NCI-H187 (cell line): ENCODE data around the gene POU3F2.

Source experiments
- DNase-seq, 2 experiments: peaks; one replicate each; lab custom pipeline; 2025; lab: John Stamatoyannopoulos, UW

POU3F2 gene

DNA sequence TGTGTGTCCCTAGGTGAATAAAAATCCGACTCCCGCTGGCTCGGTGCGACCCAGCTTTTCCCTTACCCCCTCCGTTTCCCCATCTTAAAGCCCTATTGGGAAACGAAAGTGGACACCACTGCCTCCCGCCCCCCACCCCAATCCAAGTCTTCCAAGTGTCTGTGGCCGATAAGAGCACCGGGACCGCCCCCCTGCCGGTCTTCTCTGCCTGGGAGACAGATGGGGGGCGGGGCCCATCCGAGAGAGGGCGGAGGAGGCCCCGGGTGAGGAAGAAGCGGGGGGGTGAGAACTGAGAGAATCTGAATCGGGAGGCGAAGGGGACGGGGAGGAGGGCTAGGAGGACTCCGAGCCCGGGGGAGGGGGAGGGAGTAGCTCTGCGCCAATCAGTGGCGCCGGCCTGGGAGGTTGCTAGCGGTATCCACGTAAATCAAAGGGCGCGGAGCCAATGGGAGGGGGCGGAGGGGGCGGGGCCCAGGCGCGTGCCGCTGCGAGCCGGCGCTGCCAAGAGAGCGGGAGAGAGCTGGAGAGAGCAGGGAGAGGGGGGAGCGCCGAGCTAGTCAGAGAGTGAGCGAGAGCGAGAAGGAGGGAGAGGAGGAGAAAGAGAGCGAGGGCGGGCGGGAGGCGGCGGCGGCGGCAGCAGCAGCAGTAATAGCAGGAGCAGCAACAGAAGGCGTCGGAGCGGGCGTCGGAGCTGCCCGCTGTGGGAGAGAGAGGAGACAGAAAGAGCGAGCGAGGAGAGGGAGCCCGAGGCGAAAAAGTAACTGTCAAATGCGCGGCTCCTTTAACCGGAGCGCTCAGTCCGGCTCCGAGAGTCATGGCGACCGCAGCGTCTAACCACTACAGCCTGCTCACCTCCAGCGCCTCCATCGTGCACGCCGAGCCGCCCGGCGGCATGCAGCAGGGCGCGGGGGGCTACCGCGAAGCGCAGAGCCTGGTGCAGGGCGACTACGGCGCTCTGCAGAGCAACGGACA, at the start of gene POU3F2:
Gene POU3F2 (plus strand): TSS at position 515 of the 972 bp plus-strand sequence. CDS start 300 bp downstream, at position 815.
- DNase-seq = peak; percentile 91 to 98

DNA sequence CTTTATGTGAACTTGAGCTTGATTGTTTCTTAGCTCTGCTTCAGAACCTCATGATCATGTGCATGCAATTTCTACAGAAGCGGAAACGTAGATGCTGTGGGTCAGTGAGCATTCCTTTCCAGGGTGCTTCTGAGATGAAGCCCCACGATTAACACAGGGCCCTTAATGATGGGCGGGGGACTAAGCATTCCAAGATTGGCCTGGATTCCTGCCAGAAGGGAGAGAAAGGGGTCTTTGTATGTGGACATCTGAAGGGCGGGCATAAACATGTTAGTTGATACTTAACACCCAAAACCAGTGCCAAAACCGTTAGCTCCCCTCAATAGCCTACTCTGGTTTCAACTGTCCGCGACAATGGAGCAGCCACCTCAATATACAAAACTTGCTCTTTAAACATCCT, 46.9 kb upstream of the POU3F2 start:
- DNase-seq = no peak

DNA sequence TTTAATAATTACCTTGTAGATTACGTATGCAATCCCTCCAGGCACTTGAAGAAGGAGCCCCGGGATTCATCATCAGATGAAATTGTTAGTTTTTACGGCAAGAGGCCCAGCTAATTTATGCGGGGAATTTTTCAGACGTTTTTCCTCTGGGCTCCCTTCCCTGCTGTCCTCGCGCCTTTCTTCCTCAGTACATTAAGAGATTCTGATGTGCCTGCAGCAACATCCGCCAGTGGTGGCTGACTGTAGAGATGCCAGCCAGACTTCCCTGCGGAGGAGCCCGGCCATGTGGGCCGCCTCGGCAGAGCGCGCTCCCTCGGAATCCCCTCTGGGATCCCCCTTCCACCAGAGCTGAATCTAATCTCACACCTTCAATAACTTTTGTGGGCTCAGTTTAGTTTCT, 46.4 kb upstream of the POU3F2 start:
- no peak for DNase-seq

DNA sequence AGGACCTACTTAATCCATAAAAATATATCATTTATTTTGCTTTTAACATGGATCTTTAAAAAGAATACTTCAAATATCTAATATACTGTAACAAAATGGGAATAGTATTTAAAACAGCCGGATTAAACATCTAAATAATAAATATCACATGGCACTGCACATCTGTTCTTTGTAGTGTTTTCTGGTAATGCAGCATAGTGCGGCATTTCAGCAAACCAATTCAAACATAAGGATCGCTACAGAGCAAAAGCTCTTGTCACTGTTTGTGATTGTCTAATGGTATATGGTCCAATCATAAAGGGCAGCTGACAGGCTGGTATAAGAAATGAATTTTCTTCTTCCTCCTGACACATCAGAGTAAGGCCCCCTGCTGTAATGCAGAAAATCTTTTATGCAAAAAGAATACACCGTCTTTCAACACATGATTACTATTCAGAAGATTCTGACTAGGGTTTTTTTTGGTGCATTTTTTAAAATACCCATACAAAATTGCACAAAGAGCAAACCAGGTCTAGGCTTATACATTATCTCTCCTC, 40.0 kb upstream of the POU3F2 start:
- DNase-seq = no peak

DNA sequence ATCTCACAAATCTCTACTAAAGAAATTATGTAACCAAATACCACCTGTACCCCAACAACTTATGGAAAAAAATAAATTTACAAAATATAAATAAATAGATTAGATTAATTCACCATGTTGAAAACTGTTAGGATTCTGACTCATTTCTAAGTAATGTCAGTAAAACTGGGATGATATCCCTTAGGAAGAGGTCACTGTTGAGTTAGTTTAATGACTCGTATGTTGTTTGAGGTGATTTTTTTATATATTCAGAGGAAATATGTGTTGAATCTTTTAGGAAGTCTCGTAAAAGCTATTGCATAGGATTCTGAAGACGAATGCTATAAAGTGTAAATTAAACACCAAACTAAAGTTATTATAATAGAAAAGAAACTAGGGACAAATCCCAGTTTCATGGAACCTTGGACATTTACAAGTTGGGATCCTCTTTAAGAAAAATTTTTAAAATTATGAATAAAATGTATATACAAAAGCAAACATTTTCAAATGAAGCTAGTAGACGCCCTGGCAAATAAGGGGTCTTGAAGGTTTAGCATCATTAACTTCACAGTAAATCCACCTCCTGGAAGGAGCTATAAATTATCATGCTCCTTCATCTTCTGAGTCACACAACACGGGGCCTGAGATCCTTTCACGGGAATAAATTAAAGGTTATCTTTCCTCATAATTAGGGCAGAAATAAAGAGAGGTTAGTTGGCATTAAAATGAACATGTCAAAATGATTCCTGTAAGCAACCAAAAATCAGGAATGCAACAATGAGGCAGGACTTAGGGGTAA, 37.0 kb upstream of the POU3F2 start:
- no peak for DNase-seq

DNA sequence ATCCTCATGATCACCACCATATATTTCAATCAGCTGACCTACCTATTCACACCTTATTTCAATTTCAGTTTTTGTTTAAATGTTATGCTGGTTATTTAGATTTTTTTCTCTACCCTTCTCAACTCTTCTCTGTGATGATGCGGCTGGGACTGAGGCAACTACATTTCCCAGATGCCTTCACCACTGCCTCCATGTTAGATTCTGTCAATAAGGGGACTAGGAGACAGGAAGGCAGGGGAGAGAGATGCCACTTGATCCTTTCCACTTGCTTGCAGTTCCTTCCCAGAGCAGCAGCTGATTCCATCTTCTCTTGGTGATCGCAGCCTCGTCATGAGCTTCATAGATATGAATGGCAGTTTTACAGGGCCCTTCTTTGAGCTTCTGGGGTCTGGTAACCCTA, 33.5 kb upstream of the POU3F2 start:
- DNase-seq = no peak

DNA sequence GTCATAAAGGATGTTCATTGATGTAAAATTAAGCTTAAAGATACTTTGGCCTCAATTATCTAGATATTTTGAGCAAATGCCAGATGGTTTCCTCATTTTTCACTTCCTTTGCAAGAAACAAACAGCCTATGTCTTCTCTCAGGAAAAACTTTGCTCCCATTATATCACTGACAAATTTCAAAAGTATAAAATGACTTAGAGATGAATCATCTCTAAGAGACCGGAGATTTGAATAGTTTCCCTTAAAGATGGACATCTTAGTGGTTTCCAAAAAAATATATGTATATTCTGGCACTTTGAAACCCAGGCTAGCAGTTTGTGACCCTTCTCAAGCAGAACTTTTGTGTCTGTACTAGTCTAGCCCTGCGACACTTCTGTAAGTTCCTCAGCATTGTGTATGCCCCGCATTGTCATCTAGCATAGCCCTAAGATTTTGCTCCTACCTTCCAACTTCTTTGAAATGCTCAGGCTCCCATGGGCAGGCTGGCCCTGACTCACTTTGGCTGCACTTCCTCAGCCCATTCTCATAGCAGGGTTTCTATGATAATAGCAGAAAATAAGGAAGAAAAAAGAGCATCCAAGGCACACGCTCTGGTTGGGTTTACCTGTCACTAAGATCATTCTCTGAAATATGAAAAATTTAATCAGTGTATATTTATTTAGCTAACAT, 25.7 kb upstream of the POU3F2 start:
- DNase-seq = no peak

DNA sequence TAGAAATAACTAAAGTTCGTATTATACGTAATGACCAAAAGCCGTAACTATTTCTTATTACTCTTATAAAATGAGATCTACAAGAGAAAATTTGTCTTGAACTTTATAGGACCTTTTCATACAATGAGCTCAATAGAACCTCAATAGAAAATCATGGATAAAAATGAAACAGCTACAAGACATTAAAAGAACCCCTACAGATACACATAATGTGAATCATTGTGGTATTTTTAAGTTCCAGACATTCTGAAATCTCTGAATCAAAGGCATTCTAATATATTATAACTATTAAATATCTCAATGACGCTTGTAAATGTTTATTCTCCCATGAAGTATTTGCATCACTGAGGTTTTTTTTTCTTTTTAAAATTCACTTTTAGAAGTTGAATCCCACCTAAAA, 22.2 kb upstream of the POU3F2 start:
- DNase-seq = no peak

- no peak for DNase-seq
These were observed 17.6 kb upstream of the POU3F2 start for GRCh38 chr6:98816799-98817198.

DNA sequence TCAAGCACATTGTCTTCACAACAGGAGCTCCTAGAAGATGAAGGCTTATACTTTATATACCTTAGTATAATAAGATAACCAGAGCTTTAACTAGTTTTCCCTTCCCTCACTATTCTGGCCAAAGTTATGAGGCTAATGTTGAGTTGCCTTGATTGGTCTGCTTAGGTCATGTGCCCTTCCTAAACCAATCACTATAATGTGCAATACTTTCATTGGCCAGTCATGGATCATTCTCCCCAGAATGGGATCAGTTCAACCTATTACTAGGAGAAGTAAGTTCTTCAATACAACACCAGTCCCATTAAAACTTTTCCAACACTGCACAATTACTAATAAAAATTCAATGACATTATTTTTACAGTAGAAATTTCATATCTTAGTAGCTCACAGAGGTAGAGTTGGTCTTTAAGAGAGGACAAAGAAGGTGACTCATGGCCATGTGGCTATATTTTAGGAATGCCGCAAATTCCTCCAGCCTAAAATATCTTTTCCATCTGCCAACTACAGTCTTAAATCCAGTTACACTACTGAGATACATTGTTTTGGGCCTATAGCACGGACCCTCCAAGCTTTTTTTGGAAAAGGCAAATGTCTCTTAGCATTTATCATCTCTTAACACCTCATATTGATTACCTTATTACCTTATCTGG, 12.5 kb upstream of the POU3F2 start:
- DNase-seq = no peak

DNA sequence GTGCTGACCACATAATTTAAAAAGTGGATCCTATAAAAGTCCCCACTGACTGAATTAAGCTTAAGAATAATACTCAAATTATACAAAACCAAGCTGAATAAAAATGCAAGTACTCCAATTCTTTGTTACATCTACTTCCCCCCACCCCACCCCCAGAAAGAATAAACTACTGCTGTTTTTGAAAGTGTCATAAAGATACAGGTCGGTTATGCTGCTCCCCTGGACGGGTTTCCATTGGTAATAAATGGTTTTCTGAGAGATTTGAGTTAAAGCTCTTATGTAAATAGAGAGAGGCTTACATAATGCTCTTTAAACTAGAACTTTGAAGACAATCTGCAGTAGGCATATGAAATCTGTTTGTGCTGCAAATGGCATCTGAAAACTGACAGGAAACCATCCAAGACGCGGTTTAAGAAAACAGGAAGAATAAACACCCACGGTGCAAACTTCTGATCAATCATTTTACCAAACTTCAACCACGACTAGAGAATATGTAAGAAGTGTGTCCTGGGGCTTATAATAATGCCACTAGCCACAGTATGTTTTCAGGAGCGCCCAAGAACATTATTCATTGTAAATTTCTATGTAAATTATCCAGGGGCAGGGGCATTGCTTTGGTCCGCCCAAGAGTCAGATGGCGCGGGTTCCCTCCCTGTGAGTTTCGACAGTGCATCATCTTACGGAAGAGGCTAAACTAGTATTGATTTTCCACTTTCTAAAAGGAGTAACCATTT, 10.8 kb upstream of the POU3F2 start:
- peak in 1 of 2 experiments; percentile 19 for DNase-seq

DNA sequence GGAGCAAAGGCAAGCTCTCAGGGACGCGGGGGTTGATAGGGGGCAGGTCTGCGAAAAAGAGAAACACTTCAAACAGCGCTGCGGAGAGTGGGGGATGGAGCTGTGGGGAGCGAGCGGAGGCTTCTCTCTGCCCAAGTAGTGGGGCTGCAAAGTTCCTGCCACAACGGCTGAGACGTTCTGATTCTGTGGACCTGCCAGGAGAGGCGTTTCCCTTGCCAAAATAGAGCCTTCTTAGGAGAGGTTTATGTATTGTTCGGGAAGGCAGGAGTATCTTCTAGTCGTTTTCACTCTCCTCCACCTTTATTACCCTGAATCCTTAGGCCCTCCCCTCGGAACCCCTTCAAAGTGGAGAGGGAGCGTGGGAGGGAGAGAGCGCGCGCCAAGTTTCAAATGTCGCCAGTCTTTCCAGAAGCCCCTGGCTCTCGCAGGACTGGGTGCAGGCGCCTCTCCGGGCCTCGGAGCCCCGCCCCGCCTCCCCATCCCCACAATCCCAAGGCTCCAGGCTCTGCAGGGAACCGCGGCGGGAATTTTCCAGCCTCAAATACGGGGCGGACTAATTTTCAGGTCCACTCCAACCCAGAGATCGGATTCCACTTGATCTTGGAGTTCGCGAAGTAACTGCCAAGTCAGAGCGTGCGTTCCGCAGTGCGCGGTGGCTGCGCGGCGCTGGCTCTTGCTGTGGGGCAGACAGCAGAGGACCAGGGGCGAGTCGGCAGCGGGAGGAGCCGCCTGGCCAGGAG, 10.0 kb upstream of the POU3F2 start:
- peak in 1 of 2 experiments; percentile 70 for DNase-seq

DNA sequence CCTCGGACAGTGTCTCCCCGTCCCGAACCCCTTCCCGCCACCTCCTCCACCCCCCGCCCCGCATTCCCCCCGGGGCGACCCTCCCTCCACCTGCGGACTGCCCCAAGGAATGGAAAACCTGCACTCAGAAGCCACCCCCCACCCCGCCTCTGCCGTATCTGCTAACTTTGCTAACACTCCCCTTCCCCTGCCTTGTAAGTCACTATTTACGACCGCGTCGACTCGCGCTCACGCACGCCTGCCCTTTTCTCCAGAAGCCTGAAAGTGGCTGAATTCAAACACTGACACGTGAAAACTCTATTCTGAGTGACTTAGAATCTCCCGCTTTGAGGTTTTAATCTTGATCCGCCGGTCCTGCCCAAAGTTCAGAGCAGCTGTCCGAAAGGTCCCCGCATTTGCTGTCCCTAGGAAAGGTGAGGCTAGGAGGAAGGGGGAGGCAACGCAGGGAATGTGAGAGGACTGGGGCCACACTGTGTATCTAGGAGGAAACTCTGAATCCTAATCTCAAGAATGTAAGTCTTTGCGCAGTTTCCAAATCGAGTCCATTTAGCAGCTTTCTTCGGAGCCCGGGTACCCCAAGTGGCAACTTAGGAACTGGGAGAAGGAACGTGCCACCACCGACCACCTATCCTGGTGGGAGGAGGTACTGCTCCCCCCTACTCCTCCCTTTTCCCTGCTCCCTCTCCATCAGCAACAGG, 9.3 kb upstream of the POU3F2 start:
- DNase-seq = no peak

DNA sequence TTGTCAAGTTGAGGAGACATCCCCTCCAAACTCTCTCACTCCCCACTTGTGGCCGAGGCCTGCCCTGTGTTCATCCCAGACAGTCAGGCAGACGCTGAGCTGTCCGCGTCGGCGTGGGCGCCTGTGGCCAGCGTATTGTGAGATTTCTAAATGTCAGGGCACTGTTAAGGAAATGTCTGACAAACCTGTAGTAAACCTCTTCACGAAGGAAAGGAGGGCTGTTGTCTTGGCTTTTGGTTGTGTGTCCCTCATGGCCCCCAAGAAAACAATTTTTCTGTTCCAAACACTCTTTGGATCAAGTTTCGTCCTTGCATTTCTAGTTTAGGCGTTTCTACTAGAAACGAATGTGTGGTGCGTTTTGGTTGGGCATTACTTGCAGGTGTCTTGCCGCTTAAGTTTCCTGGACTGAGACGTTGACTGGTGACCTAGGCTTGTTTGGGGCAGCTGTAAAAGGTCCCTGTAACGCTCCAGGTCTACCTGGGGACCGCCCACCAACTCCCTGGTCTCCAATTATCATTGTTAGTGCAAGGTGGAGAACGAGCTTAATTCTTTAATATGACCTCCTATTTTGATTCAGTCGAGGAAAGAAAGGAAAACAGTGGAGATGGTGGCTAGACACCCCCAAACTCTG, 8.7 kb upstream of the POU3F2 start:
- no peak for DNase-seq

GRCh38 chr6:98827295-98828159, 6.8 kb upstream of the POU3F2 start:
- no peak for DNase-seq

- DNase-seq = peak in 1 of 2 experiments; percentile 73
These were observed 6.1 kb upstream of the POU3F2 start for GRCh38 chr6:98828211-98828788.

DNA sequence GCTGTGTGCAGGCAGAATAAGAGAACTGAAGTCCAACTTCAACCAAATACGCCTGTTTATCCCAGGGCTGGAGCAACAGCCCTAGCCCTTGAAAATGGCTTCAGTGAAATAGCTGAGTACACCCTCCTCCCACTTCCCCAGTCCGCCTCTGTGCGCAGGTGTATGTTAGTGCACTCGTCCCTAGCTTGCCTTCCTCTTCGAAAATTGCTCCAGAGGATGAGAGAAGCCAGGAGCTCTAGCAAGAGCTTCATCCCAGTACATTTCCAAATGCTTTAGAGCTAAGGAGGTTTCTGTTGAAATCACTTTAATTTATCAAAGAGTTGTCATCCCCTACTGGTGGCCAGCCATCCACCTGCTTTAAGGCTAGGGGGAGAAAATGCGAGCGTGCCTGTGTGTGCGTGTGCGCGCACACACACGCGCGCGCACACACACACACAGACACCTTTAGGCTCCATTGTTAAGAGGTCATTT, 5.4 kb upstream of the POU3F2 start:
- peak; percentile 73 to 86 for DNase-seq

- no peak for DNase-seq
These were observed 4.2 kb upstream of the POU3F2 start for GRCh38 chr6:98830146-98830545.
